ENCODE measurements around the gene TMEM81.

DNA sequence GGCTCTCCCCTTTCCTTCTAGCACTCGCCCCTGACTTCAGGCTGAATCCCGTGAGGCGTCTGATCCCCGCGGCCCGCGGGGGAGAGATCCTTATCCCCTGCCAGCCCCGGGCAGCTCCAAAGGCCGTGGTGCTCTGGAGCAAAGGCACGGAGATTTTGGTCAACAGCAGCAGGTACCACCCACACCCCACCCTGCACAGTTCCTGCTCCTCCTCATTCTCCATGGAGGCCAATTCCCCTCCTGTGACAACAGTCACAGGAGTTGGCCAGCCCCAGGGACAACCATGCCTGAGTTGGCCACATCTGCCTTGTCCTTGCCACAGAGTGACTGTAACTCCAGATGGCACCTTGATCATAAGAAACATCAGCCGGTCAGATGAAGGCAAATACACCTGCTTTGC, 20.0 kb downstream of the TMEM81 start:
- TF ChIP-seq, protein P1, sequence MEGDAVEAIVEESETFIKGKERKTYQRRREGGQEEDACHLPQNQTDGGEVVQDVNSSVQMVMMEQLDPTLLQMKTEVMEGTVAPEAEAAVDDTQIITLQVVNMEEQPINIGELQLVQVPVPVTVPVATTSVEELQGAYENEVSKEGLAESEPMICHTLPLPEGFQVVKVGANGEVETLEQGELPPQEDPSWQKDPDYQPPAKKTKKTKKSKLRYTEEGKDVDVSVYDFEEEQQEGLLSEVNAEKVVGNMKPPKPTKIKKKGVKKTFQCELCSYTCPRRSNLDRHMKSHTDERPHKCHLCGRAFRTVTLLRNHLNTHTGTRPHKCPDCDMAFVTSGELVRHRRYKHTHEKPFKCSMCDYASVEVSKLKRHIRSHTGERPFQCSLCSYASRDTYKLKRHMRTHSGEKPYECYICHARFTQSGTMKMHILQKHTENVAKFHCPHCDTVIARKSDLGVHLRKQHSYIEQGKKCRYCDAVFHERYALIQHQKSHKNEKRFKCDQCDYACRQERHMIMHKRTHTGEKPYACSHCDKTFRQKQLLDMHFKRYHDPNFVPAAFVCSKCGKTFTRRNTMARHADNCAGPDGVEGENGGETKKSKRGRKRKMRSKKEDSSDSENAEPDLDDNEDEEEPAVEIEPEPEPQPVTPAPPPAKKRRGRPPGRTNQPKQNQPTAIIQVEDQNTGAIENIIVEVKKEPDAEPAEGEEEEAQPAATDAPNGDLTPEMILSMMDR (IDR thresholded peaks at IDR 0.05; ENCODE audit: low read length): no peak
- TF ChIP-seq EZH2 (IDR thresholded peaks at IDR 0.05; ENCODE audit: borderline replicate concordance, low read length): no peak

All from OCI-LY1 (cell line).